Central memory CD4-positive, alpha-beta T cell (primary cell): Measurements from ENCODE around the gene FBXO4.
A peak's percentile ranks its signal among the peaks of the same experiment; 100 is the strongest.
"Not testable (repeated sequence)": the region's sequence is repeated elsewhere in the genome, so short reads cannot be mapped to it uniquely, and the experiment has no call there.

ENCODE experiments used
- DNase-seq: peaks from one replicate; pipeline ENCODE4 v3.0.0; 2022

The FBXO4 gene

GRCh38 chr5:41924526-41924871 lies 582 bp upstream of the FBXO4 start:
- no peak for DNase-seq

GRCh38 chr5:41925555-41925951 lies 472 bp downstream of the FBXO4 start:
- peak; percentile 15 for DNase-seq

- DNase-seq, result no peak
Measured at GRCh38 chr5:41927604-41928003, 2.5 kb downstream of the FBXO4 start.

- DNase-seq, result no peak
Measured at GRCh38 chr5:41929035-41929434, 4.0 kb downstream of the FBXO4 start.

GRCh38 chr5:41932770-41933169 lies 7.7 kb downstream of the FBXO4 start:
- no peak for DNase-seq

- no peak for DNase-seq
Measured at GRCh38 chr5:41935544-41935943, 10.5 kb downstream of the FBXO4 start.

GRCh38 chr5:41940641-41941040 lies 15.6 kb downstream of the FBXO4 start:
- no peak for DNase-seq

GRCh38 chr5:41945332-41945955 lies 20.4 kb downstream of the FBXO4 start:
- not testable (repeated sequence) for DNase-seq

- no peak for DNase-seq
Measured at GRCh38 chr5:41951224-41951623, 26.1 kb downstream of the FBXO4 start.

GRCh38 chr5:41954286-41954685 lies 29.2 kb downstream of the FBXO4 start:
- DNase-seq, result no peak

- DNase-seq, result no peak
Measured at GRCh38 chr5:41955432-41956024, 30.4 kb downstream of the FBXO4 start.

- DNase-seq, result no peak
Measured at GRCh38 chr5:41956943-41957342, 31.9 kb downstream of the FBXO4 start.

- no peak for DNase-seq
Measured at GRCh38 chr5:41960481-41960880, 35.4 kb downstream of the FBXO4 start.

GRCh38 chr5:41961736-41962135 lies 36.7 kb downstream of the FBXO4 start:
- no peak for DNase-seq

GRCh38 chr5:41962491-41962890 lies 37.4 kb downstream of the FBXO4 start:
- no peak for DNase-seq

GRCh38 chr5:41966401-41967105 lies 41.5 kb downstream of the FBXO4 start:
- no peak for DNase-seq

- DNase-seq, result no peak
Measured at GRCh38 chr5:41967401-41967800, 42.3 kb downstream of the FBXO4 start.

- DNase-seq, result no peak
Measured at GRCh38 chr5:41968153-41968723, 43.2 kb downstream of the FBXO4 start.

GRCh38 chr5:41973087-41973486 lies 48.0 kb downstream of the FBXO4 start:
- DNase-seq, result no peak

- no peak for DNase-seq
Measured at GRCh38 chr5:41973887-41974286, 48.8 kb downstream of the FBXO4 start.

- DNase-seq, result no peak
Measured at GRCh38 chr5:41978676-41979075, 53.6 kb downstream of the FBXO4 start.

- DNase-seq, result no peak
Measured at GRCh38 chr5:41980396-41980795, 55.3 kb downstream of the FBXO4 start.

GRCh38 chr5:41980870-41981269 lies 55.8 kb downstream of the FBXO4 start:
- no peak for DNase-seq

- DNase-seq, result not testable (repeated sequence)
Measured at GRCh38 chr5:41982858-41983257, 57.8 kb downstream of the FBXO4 start.
